GM12865 (cell line): ENCODE results near the gene LHFPL3.

Source experiments
- DNase-seq: peaks from one replicate; pipeline ENCODE4 v3.0.0; 2010; ENCODE audit warnings: low read depth
- H3K4me3 ChIP-seq: 2 replicates; pipeline ENCODE4 v1.5.1; 2011; ENCODE audit warnings: mild to moderate bottlenecking, low read depth, low read length, control low read depth
- CTCF ChIP-seq: IDR thresholded peaks from 2 replicates; pipeline ENCODE4 v1.5.1; 2011; ENCODE audit warnings: low read length, control low read depth, low read depth, inconsistent platforms; ENCODE audit not compliant: insufficient read depth; ENCODE audit errors: missing control alignments

The LHFPL3 gene

DNA sequence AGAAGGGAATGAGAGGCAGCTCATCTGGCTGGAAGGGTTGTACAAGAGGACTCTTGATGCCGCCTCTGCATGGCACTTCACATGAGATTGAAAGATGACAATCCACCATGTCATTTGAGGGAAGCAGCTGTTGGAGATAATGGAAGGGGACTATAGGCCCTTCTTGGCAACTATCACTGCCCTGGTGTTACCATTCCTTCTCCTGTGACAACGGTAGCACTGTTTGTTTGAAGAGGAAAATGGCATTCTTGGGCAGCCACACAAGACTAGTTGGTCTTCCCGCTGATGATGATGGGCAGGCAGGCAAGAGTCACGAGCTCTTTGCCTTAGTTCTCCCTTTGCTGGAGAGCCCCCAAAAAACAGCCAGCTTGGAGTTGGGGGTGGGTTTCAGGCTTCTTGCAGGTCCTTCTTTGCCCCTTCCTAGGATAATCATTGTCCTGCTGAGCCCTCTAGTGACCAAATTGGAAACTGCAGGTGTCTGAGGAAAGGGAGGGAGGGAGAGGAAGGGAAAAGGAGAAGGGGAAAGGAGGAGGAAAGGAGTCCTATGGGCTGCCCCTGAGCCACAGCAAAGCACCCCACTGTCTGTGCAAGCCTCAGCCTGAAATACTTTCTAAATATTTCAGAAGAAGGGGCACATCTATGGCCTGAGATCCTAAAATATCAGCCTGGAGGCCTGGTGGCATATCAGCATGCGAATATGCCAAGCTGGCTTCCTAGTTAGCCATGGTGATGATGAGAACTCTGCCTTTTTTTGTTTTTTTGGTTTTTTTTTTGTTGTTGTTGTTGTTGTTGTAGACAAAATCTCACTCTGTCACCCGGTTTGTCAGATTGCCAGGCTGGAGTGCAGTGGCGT, 520.0 kb downstream of the LHFPL3 start:
- DNase-seq, result peak; percentile 54
- TF ChIP-seq CTCF, result peak; percentile 80
- H3K4me3 ChIP-seq, result no peak overlapping the region

DNA sequence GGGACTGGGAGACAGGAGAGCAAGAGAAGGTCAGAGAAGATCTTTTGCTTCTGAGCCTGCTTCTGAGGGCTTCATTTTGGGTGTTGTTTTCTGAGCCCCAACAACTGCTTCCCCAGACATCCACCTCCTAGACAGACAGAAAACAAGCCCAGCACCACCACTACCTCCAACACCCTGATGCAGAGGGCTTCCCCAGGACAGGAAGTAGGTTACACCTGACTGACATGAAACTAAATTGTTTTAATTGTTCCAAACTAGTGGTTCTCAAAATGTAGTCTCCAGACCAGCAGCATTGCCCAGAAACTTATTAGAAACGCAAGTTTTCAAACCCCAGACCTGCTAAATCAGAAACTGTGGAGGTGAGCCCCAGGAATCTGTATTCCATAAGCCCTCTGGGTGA, 522.0 kb downstream of the LHFPL3 start:
- TF ChIP-seq CTCF, result no peak
- H3K4me3 ChIP-seq, result no peak overlapping the region
- DNase-seq, result peak; percentile 43

DNA sequence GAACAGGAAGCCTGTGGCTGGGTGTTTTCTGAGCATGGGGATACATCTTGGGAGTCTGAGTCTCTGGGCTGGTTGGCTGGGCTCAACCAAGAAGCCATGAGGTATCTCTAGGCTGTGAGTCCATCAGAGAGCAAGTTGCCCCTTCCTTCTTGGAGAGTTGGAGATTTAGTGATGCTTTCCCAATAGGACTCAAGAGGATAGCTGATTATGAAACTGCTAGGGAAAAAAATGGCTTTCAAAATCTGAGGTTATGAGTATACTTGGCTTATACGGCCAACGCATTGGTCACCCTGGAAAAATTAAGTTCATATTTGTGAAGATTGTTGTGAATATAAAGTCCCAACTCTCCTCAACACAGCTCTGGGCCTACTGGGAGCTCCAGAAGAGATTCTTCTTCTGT, 522.9 kb downstream of the LHFPL3 start:
- no peak for TF ChIP-seq CTCF
- H3K4me3 ChIP-seq, result no peak overlapping the region
- no peak for DNase-seq

- DNase-seq, result no peak
These were observed 524.0 kb downstream of the LHFPL3 start for GRCh38 chr7:104852386-104852785.

GRCh38 chr7:104855861-104856260, 527.5 kb downstream of the LHFPL3 start:
- DNase-seq, result no peak
- TF ChIP-seq CTCF, result no peak
- H3K4me3 ChIP-seq, result no peak overlapping the region

More at GRCh38 chr7:104852386-104852785, 524.0 kb downstream of the LHFPL3 start:
- TF ChIP-seq CTCF, result no peak
- no peak overlapping the region for H3K4me3 ChIP-seq

GRCh38 chr7:104857458-104858425, 529.3 kb downstream of the LHFPL3 start:
- TF ChIP-seq CTCF, result no peak
- DNase-seq, result peak; percentile 49

More at GRCh38 chr7:104857458-104858425, 529.3 kb downstream of the LHFPL3 start:
- no peak overlapping the region for H3K4me3 ChIP-seq
